ENCODE data around the gene CAPN6.

Gene CAPN6

GRCh38 chrX:111268506-111268905, 1.8 kb downstream of the CAPN6 start:
- H3K27me3 ChIP-seq (ENCODE audit: control insufficient read depth, insufficient read depth, low read length), result peaks cover 19% of the 10 kb centered on the region
- H3K4me1 ChIP-seq (ENCODE audit: control insufficient read depth, insufficient read depth, low read length), result peaks cover 13% of the 10 kb centered on the region
- H3K9ac ChIP-seq (ENCODE audit: low read depth, low read length), result no peak overlapping the region
- no peak overlapping the region for H3K27ac ChIP-seq (ENCODE audit: low read depth, low read length)
- H3K4me3 ChIP-seq (ENCODE audit: low read depth, low read length), result no peak overlapping the region
- H3K36me3 ChIP-seq (ENCODE audit: control insufficient read depth, insufficient read depth, low read length), result no peaks in the 10 kb centered on the region
- no peaks in the 10 kb centered on the region for H3K9me3 ChIP-seq (ENCODE audit: control insufficient read depth, insufficient read depth, low read length)

GRCh38 chrX:111265486-111265885, 4.8 kb downstream of the CAPN6 start:
- Histone ChIP-seq H3K4me1 (ENCODE audit: control insufficient read depth, insufficient read depth, low read length) (peaks cover 13% of the 10 kb centered on the region), H3K36me3 (ENCODE audit: control insufficient read depth, insufficient read depth, low read length) (no peaks in the 10 kb centered on the region), H3K27ac (ENCODE audit: low read depth, low read length) (no peak overlapping the region), H3K4me3 (ENCODE audit: low read depth, low read length) (no peak overlapping the region), H3K27me3 (ENCODE audit: control insufficient read depth, insufficient read depth, low read length) (peaks cover 4% of the 10 kb centered on the region; the same call in 1 of the 2 replicates), H3K9me3 (ENCODE audit: control insufficient read depth, insufficient read depth, low read length) (no peaks in the 10 kb centered on the region), H3K9ac (ENCODE audit: low read depth, low read length) (no peak overlapping the region)

GRCh38 chrX:111264385-111264784, 5.9 kb downstream of the CAPN6 start:
- Histone ChIP-seq H3K9ac (ENCODE audit: low read depth, low read length) (no peak overlapping the region), H3K27me3 (ENCODE audit: control insufficient read depth, insufficient read depth, low read length) (peaks cover 4% of the 10 kb centered on the region; the same call in 1 of the 2 replicates), H3K4me3 (ENCODE audit: low read depth, low read length) (no peak overlapping the region), H3K27ac (ENCODE audit: low read depth, low read length) (no peak overlapping the region), H3K9me3 (ENCODE audit: control insufficient read depth, insufficient read depth, low read length) (no peaks in the 10 kb centered on the region), H3K4me1 (ENCODE audit: control insufficient read depth, insufficient read depth, low read length) (peaks cover 4% of the 10 kb centered on the region), H3K36me3 (ENCODE audit: control insufficient read depth, insufficient read depth, low read length) (no peaks in the 10 kb centered on the region)

- Histone ChIP-seq H3K4me1 (ENCODE audit: control insufficient read depth, insufficient read depth, low read length) (no peaks in the 10 kb centered on the region), H3K9me3 (ENCODE audit: control insufficient read depth, insufficient read depth, low read length) (no peaks in the 10 kb centered on the region), H3K9ac (ENCODE audit: low read depth, low read length) (no peak overlapping the region), H3K27ac (ENCODE audit: low read depth, low read length) (no peak overlapping the region), H3K36me3 (ENCODE audit: control insufficient read depth, insufficient read depth, low read length) (no peaks in the 10 kb centered on the region), H3K27me3 (ENCODE audit: control insufficient read depth, insufficient read depth, low read length) (peaks cover 6% of the 10 kb centered on the region; the same call in 1 of the 2 replicates), H3K4me3 (ENCODE audit: low read depth, low read length) (no peak overlapping the region)
Observed at GRCh38 chrX:111262086-111262485, 8.2 kb downstream of the CAPN6 start.

- H3K4me1 ChIP-seq (ENCODE audit: control insufficient read depth, insufficient read depth, low read length), result no peaks in the 10 kb centered on the region
- no peak overlapping the region for H3K9ac ChIP-seq (ENCODE audit: low read depth, low read length)
- no peaks in the 10 kb centered on the region for H3K36me3 ChIP-seq (ENCODE audit: control insufficient read depth, insufficient read depth, low read length)
- H3K4me3 ChIP-seq (ENCODE audit: low read depth, low read length), result no peak overlapping the region
- no peaks in the 10 kb centered on the region for H3K9me3 ChIP-seq (ENCODE audit: control insufficient read depth, insufficient read depth, low read length)
- H3K27ac ChIP-seq (ENCODE audit: low read depth, low read length), result no peak overlapping the region
- peaks cover 6% of the 10 kb centered on the region; the same call in 1 of the 2 replicates for H3K27me3 ChIP-seq (ENCODE audit: control insufficient read depth, insufficient read depth, low read length)
Observed at GRCh38 chrX:111260451-111260850, 9.8 kb downstream of the CAPN6 start.

GRCh38 chrX:111259559-111259958, 10.7 kb downstream of the CAPN6 start:
- H3K27me3 ChIP-seq (ENCODE audit: control insufficient read depth, insufficient read depth, low read length), result peaks cover 6% of the 10 kb centered on the region; the same call in 1 of the 2 replicates
- H3K4me3 ChIP-seq (ENCODE audit: low read depth, low read length), result no peak overlapping the region
- no peaks in the 10 kb centered on the region for H3K4me1 ChIP-seq (ENCODE audit: control insufficient read depth, insufficient read depth, low read length)
- H3K9me3 ChIP-seq (ENCODE audit: control insufficient read depth, insufficient read depth, low read length), result no peaks in the 10 kb centered on the region
- no peak overlapping the region for H3K27ac ChIP-seq (ENCODE audit: low read depth, low read length)
- H3K36me3 ChIP-seq (ENCODE audit: control insufficient read depth, insufficient read depth, low read length), result no peaks in the 10 kb centered on the region
- no peak overlapping the region for H3K9ac ChIP-seq (ENCODE audit: low read depth, low read length)

- Histone ChIP-seq H3K4me3 (ENCODE audit: low read depth, low read length) (no peak overlapping the region), H3K4me1 (ENCODE audit: control insufficient read depth, insufficient read depth, low read length) (no peaks in the 10 kb centered on the region), H3K27ac (ENCODE audit: low read depth, low read length) (no peak overlapping the region), H3K27me3 (ENCODE audit: control insufficient read depth, insufficient read depth, low read length) (peaks cover 6% of the 10 kb centered on the region; the same call in 1 of the 2 replicates), H3K9ac (ENCODE audit: low read depth, low read length) (no peak overlapping the region), H3K36me3 (ENCODE audit: control insufficient read depth, insufficient read depth, low read length) (no peaks in the 10 kb centered on the region), H3K9me3 (ENCODE audit: control insufficient read depth, insufficient read depth, low read length) (no peaks in the 10 kb centered on the region)
Observed at GRCh38 chrX:111257733-111258132, 12.6 kb downstream of the CAPN6 start.

GRCh38 chrX:111254896-111255693, 15.2 kb downstream of the CAPN6 start:
- H3K4me1 ChIP-seq (ENCODE audit: control insufficient read depth, insufficient read depth, low read length), result no peaks in the 10 kb centered on the region
- H3K4me3 ChIP-seq (ENCODE audit: low read depth, low read length), result no peak overlapping the region
- no peak overlapping the region for H3K9ac ChIP-seq (ENCODE audit: low read depth, low read length)
- H3K36me3 ChIP-seq (ENCODE audit: control insufficient read depth, insufficient read depth, low read length), result no peaks in the 10 kb centered on the region
- no peaks in the 10 kb centered on the region for H3K9me3 ChIP-seq (ENCODE audit: control insufficient read depth, insufficient read depth, low read length)
- H3K27ac ChIP-seq (ENCODE audit: low read depth, low read length), result no peak overlapping the region
- peaks cover 5% of the 10 kb centered on the region; the same call in 1 of the 2 replicates for H3K27me3 ChIP-seq (ENCODE audit: control insufficient read depth, insufficient read depth, low read length)

- no peaks in the 10 kb centered on the region for H3K9me3 ChIP-seq (ENCODE audit: control insufficient read depth, insufficient read depth, low read length)
- H3K36me3 ChIP-seq (ENCODE audit: control insufficient read depth, insufficient read depth, low read length), result no peaks in the 10 kb centered on the region
- no peak overlapping the region for H3K9ac ChIP-seq (ENCODE audit: low read depth, low read length)
- H3K27me3 ChIP-seq (ENCODE audit: control insufficient read depth, insufficient read depth, low read length), result peaks cover 4% of the 10 kb centered on the region; the same call in 1 of the 2 replicates
- no peak overlapping the region for H3K4me3 ChIP-seq (ENCODE audit: low read depth, low read length)
- no peak overlapping the region for H3K27ac ChIP-seq (ENCODE audit: low read depth, low read length)
- no peaks in the 10 kb centered on the region for H3K4me1 ChIP-seq (ENCODE audit: control insufficient read depth, insufficient read depth, low read length)
Observed at GRCh38 chrX:111244235-111244750, 26.0 kb downstream of the CAPN6 start.

- no peak overlapping the region for H3K4me3 ChIP-seq (ENCODE audit: low read depth, low read length)
- peaks cover 4% of the 10 kb centered on the region; the same call in 1 of the 2 replicates for H3K4me1 ChIP-seq (ENCODE audit: control insufficient read depth, insufficient read depth, low read length)
- peaks cover 7% of the 10 kb centered on the region; the same call in 1 of the 2 replicates for H3K27me3 ChIP-seq (ENCODE audit: control insufficient read depth, insufficient read depth, low read length)
- H3K9me3 ChIP-seq (ENCODE audit: control insufficient read depth, insufficient read depth, low read length), result no peaks in the 10 kb centered on the region
- H3K36me3 ChIP-seq (ENCODE audit: control insufficient read depth, insufficient read depth, low read length), result no peaks in the 10 kb centered on the region; the same call in 1 of the 2 replicates
- no peak overlapping the region for H3K9ac ChIP-seq (ENCODE audit: low read depth, low read length)
- no peak overlapping the region for H3K27ac ChIP-seq (ENCODE audit: low read depth, low read length)
Observed at GRCh38 chrX:111216293-111216801, 53.9 kb downstream of the CAPN6 start.

- no peaks in the 10 kb centered on the region; the same call in none of the 2 replicates for H3K27me3 ChIP-seq (ENCODE audit: control insufficient read depth, insufficient read depth, low read length)
- no peak overlapping the region for H3K27ac ChIP-seq (ENCODE audit: low read depth, low read length)
- no peak overlapping the region for H3K4me3 ChIP-seq (ENCODE audit: low read depth, low read length)
- no peaks in the 10 kb centered on the region for H3K36me3 ChIP-seq (ENCODE audit: control insufficient read depth, insufficient read depth, low read length)
- no peaks in the 10 kb centered on the region; the same call in 1 of the 2 replicates for H3K4me1 ChIP-seq (ENCODE audit: control insufficient read depth, insufficient read depth, low read length)
- H3K9me3 ChIP-seq (ENCODE audit: control insufficient read depth, insufficient read depth, low read length), result no peaks in the 10 kb centered on the region
- H3K9ac ChIP-seq (ENCODE audit: low read depth, low read length), result no peak overlapping the region
Observed at GRCh38 chrX:111207851-111208250, 62.4 kb downstream of the CAPN6 start.
